Measurements from ENCODE around the gene KHK.

DNA sequence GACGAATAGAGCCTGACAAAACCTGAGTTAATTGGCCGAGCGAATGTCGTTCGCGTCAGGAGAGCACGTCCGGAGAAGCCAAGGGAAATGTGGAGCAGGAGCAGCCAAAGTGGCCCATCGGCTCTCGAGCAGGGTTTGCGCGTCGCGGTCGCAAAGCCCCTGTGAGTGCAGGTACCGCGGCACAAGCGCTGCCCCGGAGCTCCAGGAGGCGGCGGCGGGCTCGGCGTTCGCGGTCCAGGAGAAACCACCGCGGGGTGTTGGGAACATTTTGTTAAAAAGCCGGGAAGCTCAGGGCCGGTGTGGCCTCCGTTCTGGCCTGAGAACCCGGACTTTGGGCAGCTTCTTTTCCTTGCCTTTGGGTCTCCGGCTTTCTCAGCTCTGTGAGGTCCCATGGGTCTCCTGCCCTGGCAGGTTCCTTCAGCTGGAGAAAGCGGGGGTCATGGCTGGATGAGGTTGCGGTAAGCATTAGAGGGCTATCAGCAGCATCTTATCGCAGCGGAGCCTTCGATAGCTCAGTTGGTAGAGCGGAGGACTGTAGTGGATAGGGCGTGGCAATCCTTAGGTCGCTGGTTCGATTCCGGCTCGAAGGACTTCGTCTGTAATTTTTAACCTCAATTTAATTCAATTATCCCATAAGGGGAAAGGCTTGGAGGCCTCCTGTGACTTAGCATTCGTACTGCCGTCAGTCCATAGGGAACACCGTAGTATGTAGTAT is 36.1 kb upstream of the KHK start:
- TF ChIP-seq, protein P1, sequence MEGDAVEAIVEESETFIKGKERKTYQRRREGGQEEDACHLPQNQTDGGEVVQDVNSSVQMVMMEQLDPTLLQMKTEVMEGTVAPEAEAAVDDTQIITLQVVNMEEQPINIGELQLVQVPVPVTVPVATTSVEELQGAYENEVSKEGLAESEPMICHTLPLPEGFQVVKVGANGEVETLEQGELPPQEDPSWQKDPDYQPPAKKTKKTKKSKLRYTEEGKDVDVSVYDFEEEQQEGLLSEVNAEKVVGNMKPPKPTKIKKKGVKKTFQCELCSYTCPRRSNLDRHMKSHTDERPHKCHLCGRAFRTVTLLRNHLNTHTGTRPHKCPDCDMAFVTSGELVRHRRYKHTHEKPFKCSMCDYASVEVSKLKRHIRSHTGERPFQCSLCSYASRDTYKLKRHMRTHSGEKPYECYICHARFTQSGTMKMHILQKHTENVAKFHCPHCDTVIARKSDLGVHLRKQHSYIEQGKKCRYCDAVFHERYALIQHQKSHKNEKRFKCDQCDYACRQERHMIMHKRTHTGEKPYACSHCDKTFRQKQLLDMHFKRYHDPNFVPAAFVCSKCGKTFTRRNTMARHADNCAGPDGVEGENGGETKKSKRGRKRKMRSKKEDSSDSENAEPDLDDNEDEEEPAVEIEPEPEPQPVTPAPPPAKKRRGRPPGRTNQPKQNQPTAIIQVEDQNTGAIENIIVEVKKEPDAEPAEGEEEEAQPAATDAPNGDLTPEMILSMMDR (IDR thresholded peaks at IDR 0.05), result peak; percentile 40
- peak; percentile 35 for TF ChIP-seq EZH2 (IDR thresholded peaks at IDR 0.05)
- no peak for TF ChIP-seq EZH2phosphoT487 (IDR thresholded peaks at IDR 0.05)
